Measurements from ENCODE around the gene CNRIP1.

CNRIP1 gene

GRCh38 chr2:68317971-68318913 lies 1.5 kb downstream of the CNRIP1 start:
- TF ChIP-seq CTCF (IDR thresholded peaks at IDR 0.05), result no peak

- TF ChIP-seq CTCF (IDR thresholded peaks at IDR 0.05), result no peak
These were observed 3.6 kb downstream of the CNRIP1 start for GRCh38 chr2:68316111-68316510.

GRCh38 chr2:68311033-68311432 lies 8.7 kb downstream of the CNRIP1 start:
- no peak for TF ChIP-seq CTCF (IDR thresholded peaks at IDR 0.05)

GRCh38 chr2:68309426-68309825 lies 10.3 kb downstream of the CNRIP1 start:
- no peak for TF ChIP-seq CTCF (IDR thresholded peaks at IDR 0.05)

GRCh38 chr2:68303033-68303901 lies 16.5 kb downstream of the CNRIP1 start:
- TF ChIP-seq CTCF (IDR thresholded peaks at IDR 0.05), result no peak

GRCh38 chr2:68302281-68302875 lies 17.4 kb downstream of the CNRIP1 start:
- TF ChIP-seq CTCF (IDR thresholded peaks at IDR 0.05), result no peak

GRCh38 chr2:68295516-68295915 lies 24.2 kb downstream of the CNRIP1 start:
- TF ChIP-seq CTCF (IDR thresholded peaks at IDR 0.05), result no peak
